Ramos (cell line): ENCODE results near the gene RPL39.
"Not testable (repeated sequence)": the region's sequence is repeated elsewhere in the genome, so short reads cannot be mapped to it uniquely, and the experiment has no call there.

Source experiments
- in situ Hi-C: fragments of 300-500 bp; cut with MboI; formaldehyde crosslinking; loops from one replicate; pipeline ENCODE4 v1.14.3; 2022; ENCODE audit warnings: low sequenced_read_pairs; ENCODE audit not compliant: unreplicated experiment

RPL39 gene

DNA sequence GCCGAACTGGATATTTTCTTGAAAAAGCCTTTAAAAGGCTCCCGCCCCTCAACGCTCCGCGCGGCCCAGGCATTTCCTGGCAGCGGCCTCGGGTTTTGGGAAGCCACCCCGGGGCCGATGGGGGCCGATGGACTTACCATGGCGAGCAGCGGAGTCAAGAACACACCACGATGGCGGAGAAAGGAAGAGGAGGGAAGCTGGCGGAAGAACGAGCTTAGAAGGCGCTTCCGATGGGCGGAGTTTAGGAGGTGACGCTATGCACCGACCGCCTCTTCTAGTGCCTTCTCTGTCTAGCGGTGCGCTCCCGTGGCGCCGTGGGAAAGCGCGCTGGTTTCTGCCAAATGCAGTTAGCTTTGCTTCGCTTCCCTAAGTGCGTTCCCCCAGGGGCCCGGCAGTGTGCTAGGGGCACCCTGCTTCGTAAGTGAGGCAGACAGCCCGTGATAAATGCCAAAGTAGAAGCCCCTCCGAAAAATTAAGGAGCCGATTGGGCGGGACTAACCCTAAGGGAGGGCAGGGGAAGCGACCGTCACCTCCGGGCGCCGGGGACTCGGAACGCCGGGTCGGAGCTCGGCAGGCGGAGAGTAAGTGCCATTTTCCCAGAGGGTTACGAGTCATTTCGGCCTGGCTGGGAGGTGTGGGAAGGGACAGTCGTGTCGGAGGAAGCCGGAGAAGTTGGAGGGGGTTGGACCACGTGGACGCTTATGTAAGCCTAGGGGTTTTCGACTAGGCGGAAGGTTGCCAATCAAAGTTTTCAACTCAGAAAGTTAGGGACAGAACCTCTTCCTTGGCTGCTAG is at the start of gene RPL39:
RPL39 (minus strand) TSS at position 194 of the 795 bp plus-strand sequence; CDS start at position 140, 54 bp downstream.
- in situ Hi-C loops = no loop called here

DNA sequence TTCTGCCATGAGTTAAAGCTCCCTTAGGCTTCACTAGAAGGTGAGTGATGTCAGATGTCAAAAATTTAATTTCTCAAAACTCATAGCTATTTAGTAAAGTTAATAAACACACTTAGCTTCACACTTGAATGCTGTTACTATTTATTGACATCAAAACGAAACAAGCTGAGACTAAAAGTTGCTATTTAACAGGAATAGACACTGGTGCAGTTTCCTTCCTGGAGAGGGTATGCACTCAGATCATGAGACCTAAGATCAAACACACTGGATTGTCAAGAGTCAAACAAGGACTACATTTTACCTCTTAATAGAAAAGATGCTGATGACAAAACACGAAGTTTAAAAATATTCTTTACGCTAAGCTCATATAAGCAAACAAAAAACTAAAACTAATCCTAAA is 42.5 kb upstream of the RPL39 start:
- in situ Hi-C loops = no loop called here

DNA sequence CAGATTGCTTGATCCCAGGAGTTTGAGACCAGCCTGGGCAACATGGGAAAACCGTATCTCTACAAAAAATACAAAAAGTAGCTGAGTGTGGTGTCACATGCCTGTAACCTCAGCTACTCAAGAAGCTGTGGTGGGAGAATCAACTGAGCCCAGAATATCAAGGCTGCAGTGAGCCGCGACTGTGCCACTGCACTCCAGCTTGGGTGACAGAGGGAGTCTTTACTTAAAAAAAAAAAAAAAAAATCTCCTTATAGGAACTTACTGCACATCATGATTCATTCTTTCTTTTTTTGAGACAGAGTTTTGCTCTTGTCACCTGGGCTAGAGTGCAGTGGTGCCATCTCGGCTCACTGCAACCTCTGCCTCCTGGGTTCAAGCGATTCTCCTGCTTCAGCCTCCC is 37.0 kb upstream of the RPL39 start:
- in situ Hi-C loops = no loop called here

DNA sequence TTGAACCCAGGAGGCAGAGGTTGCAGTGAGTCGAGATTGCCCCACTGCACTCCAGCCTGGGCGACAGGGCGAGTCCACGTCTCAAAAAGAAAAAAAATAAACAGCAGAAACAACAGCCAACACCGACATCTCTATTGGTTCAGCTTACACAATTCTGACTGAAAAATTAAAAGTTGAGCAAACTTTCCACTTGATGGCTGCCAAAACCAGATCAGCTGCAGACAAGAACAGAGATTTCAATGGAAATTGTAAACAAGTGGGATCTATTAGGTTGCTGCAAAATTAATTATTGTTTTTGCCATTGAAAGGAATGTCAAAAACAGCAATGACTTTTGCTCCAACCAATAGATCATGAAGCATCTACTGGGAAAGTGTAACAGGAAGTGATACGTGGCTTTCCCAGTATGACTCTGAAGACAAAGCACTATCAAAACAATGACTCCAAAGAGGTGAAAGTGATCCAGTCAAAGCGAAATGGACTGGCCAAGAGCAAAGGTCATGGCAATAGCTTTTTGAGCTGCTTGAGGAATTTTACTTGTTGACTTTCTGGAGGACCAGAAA is 35.0 kb upstream of the RPL39 start:
- in situ Hi-C loops = no loop called here

DNA sequence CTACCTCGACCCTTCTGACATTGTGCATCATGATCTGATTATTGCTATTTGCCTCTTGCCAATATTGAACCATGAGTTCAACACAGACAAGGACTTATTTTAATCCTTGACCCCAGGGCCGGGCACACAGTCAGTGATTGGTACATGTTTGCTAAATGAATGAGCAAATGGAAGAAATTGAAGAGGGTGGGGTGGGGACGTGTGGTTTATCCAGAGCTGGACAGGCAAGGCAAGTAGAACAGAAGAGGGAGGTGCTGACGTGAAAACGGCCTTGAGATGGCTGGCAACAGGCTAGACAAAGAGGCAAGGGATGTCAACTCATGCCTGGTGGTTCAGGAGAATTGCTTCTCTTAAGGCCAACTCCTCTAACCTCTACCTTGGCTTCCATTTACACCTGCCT is 32.8 kb upstream of the RPL39 start:
- in situ Hi-C loops = not testable (repeated sequence)

DNA sequence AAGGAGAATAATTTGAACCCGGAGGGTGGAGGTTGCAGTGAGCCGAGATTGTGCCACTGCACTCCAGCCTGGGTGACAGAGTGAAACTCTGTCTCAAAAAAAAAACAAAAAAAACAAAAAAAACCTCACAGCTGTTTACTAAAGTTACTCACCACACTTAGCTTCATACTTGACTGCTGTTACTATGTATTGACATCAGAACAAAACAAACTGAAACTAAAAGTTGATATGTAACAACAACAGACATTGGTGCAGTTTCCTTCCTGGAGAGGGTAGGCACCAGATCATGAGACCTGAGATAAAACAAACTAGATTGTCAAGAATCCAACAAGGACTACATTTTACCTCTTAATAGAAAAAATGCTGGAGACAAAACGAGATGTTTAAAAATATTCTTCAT is 30.3 kb upstream of the RPL39 start:
- in situ Hi-C loops = not testable (repeated sequence)

DNA sequence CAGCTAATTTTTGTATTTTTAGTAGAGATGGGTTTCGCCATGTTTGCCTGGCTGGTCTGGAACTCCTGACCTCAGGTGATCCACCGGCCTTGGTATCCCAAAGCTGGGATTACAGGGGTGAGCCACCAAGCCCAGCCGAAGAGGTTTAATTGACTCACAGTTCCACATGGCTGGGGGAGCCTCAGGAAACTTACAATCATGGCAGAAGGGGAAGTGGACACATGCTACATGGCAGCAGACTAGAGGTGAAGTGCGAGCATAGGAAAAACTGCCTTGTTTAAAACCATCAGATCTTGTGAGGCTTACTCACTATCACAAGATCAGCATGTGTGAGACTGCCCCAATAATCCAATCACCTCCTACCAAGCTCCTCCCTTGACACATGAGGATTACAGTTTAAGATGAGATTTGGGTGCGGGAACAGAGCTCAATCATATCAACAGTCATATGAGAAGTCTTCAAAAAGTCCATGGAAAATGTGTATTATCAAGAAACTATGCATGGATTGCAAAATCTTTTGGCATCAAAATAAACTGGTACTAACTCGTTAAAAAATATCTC is 25.8 kb upstream of the RPL39 start:
- in situ Hi-C loops = no loop called here

DNA sequence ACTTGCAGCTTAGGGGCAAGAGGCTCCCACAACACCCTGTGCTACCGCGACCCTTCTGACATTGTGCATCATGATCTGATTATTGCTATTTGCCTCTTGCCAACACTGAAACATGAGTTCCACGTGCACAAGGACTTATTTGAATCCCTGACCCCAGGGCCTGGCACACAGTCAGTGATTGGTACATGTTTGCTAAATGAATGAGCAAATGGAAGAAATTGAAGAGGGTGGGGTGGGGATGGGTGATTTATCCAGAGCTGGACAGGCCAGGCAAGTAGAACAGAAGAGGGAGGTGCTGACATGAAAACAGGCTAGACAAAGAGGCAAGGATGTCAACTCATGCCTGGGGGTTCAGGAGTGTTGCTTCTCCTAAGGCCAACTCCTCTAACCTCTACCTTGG is 24.9 kb upstream of the RPL39 start:
- in situ Hi-C loops = no loop called here

DNA sequence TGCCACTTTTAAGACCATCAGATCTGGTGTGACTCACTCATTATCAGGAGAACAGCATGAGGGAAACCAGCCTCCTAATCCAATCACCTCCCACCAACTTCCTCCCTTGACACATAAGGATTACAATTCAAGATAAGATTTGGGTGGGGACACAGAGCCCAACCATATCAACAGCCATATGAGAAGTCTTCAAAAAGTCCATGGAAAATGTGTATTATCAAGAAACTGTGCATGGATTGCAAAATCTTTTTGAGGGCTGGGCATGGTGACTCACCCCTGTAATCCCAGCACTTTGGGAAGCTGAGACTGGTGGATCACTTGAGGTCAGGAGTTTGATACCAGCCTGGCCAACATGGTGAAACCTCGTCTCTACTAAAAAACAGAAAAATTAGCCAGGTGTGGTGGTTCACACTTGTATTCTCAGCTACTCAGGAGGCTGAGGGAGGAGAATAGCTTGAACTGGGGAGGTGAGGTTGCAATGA is 17.8 kb upstream of the RPL39 start:
- in situ Hi-C loops = no loop called here

DNA sequence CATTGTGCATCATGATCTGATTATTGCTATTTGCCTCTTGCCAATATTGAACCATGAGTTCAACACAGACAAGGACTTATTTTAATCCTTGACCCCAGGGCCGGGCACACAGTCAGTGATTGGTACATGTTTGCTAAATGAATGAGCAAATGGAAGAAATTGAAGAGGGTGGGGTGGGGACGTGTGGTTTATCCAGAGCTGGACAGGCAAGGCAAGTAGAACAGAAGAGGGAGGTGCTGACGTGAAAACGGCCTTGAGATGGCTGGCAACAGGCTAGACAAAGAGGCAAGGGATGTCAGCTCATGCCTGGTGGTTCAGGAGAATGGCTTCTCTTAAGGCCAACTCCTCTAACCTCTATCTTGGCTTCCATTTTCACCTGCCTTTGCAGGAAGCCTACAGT is 17.0 kb upstream of the RPL39 start:
- in situ Hi-C loops = not testable (repeated sequence)

DNA sequence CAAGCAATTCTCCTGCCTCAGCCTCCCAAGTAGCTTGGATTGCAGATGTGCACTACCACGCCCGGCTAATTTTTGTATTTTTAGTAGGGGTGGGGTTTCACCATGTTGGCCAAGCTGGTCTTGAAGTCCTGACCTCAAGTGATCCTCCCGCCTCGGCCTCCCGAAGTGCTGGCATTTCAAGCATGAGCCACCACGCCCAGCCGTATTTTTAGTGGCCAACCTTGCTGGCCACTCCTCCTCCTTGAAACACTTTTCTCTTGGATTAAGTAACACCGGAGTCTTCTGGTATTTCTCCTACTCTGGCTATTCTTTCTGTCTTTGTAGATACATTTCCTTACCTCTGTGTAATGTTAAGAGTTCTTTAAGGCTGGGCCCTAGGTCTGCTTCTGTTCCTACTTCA is 11.1 kb upstream of the RPL39 start:
- in situ Hi-C loops = no loop called here

DNA sequence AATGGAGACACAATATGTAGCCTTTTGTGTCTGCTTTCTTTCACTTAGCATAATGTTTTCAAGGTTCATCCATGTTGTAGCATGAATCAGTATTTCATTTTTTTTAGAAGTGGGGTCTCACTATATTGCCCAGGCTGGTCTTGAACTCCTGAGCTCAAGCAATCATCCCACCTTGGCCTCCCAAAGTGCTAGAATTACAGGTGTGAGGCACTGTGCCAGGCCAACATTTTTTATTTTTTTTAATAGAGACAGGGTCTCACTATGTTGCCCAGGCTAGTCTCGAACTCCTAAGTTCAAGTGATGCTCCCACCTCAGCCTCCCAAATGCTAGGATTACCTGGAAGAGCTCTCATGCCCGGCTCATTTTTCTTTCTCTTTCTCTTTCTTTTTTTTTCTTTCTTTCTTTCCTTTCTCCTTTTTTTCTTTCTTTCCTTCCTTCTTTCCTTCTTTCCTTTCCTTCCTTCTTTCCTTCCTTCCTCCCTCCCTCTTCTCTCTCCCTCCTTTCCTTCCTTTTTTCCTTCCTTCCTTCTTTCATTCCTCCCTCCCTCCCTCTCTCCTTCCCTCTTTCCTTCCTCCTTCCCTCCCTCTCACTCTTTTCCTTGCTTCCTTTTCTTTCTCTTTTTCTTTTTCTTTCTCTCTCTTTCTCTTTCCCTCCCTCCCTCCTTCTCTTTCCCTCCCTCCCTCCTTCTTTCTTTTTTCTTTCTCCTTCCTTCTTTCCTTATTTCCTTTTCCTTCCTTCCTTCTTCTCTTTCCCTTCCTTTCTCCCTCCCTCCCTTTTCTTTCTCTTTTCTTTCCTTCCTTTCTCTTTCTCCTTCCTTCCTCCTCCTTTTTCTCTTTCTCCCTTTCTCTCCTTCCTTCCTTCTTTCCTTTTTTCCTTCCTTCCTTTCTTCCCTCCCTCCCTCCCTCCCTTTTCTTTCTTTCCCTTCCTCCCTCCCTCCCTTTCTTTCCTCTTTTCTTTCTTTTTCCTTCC is 10.1 kb upstream of the RPL39 start:
- in situ Hi-C loops = no loop called here

DNA sequence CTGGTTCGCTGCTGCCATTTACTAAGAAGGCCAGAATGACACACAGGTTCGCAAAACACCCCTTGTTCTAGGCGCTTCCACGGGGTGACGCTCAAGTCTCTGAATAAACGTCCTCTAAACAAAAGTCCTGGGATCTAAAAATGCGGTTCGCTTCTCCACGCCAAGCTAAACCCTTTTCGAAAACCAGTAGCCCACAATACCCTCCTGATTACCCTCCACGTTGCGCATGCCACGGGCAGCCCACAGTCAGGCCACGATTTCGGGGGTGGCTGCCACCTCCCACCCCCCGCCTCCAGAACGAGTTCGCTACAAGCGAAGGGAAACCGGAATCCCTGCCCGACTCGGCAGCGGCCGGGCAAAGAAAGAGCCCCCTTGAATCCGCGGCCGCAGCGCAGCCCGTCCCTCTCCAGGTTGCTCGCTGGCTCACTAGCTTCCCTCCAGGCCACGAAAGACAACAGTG is 423 bp downstream of the RPL39 start:
- in situ Hi-C loops = no loop called here

DNA sequence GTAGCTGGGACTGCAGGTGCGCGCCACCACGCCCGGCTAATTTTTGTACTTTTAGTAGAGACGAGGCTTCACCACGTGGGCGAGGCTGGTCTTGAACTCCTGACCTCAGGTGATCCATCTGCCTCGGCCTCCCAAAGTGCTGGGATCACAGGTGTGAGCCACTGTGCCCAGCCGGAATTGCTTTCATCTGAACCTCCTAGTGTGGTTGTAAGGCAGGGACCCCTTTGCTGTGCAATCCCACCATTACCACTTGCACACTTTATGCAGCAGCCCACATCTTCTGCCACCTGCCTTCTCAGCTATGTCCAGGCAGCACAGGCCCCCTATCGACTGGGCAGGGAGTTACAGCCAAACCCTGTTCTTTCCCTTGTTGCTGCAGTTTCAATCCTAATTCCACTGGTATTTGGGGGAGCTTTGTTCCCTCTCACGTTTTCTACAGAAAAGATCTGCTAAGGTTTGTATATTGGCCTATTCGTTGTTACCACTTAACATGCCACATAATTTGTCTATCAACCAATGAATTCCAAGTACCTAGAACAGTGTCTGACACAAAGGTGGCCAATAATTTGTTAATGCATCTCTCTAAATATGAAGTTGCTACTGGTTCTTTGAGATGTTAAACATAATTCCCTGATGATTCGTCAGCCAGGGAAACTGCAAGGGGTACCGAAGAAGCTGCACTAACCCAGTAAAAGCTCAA is 6.5 kb downstream of the RPL39 start:
- in situ Hi-C loops = no loop called here

DNA sequence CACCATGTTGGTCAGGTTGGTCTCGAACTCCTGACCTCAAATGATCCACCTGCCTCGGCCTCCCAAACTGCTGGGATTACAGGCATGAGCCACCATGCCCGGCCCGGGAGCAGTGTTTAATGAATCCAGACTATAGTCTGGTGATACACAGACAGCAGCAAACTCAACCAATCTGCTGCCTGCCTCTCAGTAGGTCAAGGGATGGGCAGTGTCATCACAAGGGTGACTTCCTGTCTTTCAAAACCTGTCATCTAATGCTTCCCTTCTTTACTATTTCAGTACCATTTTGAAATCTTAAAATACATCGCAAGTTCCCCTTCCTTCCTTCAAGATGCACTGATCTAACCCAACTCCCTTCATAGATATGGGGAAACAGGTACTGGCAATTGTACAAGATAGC is 8.4 kb downstream of the RPL39 start:
- in situ Hi-C loops = no loop called here

DNA sequence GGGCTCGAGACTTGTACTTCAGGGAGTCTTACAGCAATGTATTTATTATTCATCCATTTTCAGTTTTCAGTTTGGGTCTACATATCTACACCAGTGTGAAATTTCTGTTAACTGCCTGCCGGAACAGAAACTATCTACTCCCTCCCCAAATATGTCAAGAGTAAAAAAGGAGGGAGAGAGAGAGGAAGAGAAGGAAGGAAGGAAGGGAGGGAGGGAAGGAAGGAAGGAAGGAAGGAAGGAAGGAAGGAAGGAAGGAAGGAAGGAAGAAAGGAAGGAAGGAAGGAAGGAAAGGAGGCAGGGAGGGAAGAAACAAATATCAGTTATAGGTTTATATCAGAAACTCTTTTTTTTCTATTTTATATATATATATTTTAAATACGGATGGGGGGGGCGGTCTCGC is 12.6 kb downstream of the RPL39 start:
- in situ Hi-C loops = no loop called here

DNA sequence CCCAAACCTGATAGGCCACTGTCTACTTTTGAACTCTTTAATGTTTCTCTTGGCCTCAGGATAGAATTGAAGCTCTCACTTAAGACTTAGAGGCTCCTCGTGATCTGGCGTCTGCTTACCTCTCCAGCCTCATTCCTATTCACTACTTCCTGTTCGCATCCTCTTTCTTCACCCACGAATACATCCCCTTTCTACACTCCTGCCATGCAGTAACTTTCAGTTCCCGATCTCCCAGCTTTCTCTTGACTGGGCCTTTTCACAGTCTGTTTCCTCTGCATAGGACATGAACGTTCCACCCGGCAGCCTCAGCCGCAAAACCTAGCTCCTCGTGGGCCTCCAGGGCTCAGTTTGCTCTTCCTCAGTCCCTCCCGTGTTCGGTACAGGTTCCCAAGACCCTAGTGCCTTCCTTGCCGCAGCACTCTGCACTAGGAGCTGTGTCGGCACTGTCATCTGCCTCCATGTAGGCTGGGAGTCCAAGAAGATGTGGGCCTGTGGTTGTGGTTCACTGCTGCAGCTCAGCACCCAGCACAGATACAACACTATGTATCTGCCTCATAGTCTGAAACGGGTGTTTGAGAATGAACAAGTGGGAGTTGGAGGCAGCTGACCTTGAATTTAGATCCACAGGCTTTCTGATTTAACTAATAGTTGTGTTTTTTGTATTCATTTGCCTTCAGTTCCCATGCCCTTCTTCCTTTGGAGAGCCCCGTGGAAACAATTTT is 15.8 kb downstream of the RPL39 start:
- in situ Hi-C loops = no loop called here

DNA sequence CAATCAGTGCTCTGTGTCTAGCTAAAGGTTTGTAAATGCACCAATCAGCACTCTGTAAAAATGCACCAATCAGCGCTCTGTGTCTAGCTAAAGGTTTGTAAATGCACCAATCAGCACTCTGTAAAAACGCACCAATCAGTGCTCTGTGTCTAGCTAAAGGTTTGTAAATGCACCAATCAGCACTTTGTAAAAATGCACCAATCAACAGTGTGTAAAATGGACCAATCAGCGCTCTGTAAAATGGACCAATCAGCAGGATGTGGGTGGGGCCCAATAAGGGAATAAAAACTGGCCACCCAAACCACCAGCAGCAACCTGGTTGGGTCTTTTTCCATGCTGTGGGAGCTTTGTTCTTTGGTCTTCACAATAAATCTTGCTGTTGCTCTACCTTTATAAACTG is 22.0 kb downstream of the RPL39 start:
- in situ Hi-C loops = loop anchor here (10.0 kb wide), 1 partner anchor 255 kb away; no protein-coding TSS in a partner anchor

DNA sequence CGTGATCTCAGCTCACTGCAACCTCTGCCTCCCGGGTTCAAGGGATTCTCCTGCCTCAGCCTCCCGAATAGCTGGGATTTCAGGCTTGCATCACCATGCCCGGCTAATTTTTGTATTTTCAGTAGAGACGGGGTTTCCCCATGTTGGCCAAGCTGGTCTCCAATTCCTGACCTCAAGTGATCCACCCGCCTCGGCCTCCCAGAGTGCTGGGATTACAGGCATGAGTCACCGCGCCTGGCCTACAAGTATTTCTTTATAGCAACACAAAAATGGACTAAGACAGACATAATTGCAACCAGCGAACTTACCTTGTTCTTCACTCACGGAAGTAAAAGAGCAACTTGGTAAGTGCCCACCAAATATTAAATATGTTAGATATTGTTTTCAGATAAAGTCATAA is 23.0 kb downstream of the RPL39 start:
- in situ Hi-C loops = loop anchor here (10.0 kb wide), 1 partner anchor 254 kb away; no protein-coding TSS in a partner anchor
